ENCODE data around the gene LINGO3. TPM values are rescaled to one million over a fixed set of nuclear protein-coding genes. Genes with fewer than 3 reads are reported as not detected.
"Not testable (repeated sequence)": the region's sequence is repeated elsewhere in the genome, so short reads cannot be mapped to it uniquely, and the experiment has no call there.

LINGO3 gene
- total RNA-seq, 2 experiments from 2014 or later, result 0.40 to 0.63 TPM

- POLR2A ChIA-PET, result interaction anchor here (0.9 to 3.0 kb wide), 5 partner anchors 9 to 40 kb away, joined by 3 to 17 read pairs (median 7); partner anchors contain the start of genes LSM7 and SPPL2B
- no peak overlapping the region for H3K27ac Mint-ChIP-seq
- no peak overlapping the region for H3K4me3 Mint-ChIP-seq
Observed at GRCh38 chr19:2287585-2288337, 20.2 kb downstream of the LINGO3 start.

GRCh38 chr19:2286402-2287140 lies 21.4 kb downstream of the LINGO3 start:
- DNase-seq, result no peak
- Mint-ChIP-seq H3K4me3 (no peak overlapping the region), H3K36me3 (ENCODE audit: low read depth) (peaks cover 4% of the 10 kb centered on the region), H3K27me3 (peaks cover 10% of the 10 kb centered on the region), H3K4me1 (peaks cover 38% of the 10 kb centered on the region), H3K27ac (no peak overlapping the region), H3K9me3 (no peaks in the 10 kb centered on the region)
- CTCF ChIA-PET, result no interaction called here
- POLR2A ChIA-PET, result interaction anchor here (0.9 to 3.0 kb wide), 4 partner anchors 8 to 41 kb away, joined by 3 to 14 read pairs (median 5); partner anchors contain the start of genes LSM7 and SPPL2B

More at GRCh38 chr19:2287585-2288337, 20.2 kb downstream of the LINGO3 start:
- CTCF ChIA-PET, result interaction anchor here (0.7 to 1.4 kb wide), 3 partner anchors 14 to 326 kb away, joined by 3 to 8 read pairs (median 3); no protein-coding TSS in a partner anchor
- H3K4me1 Mint-ChIP-seq, result peaks cover 30% of the 10 kb centered on the region
- no peak for DNase-seq
- H3K27me3 Mint-ChIP-seq, result peaks cover 7% of the 10 kb centered on the region
- peaks cover 8% of the 10 kb centered on the region for H3K36me3 Mint-ChIP-seq (ENCODE audit: low read depth)
- no peaks in the 10 kb centered on the region for H3K9me3 Mint-ChIP-seq

- no peak for DNase-seq
- H3K4me1 Mint-ChIP-seq, result peaks cover 24% of the 10 kb centered on the region
- H3K4me3 Mint-ChIP-seq, result no peak overlapping the region
- ChIA-PET CTCF (no interaction called here), POLR2A (interaction anchor here (0.9 to 1.7 kb wide), 2 partner anchors 14 to 44 kb away, joined by 3 to 5 read pairs; no protein-coding TSS in a partner anchor)
- H3K27ac Mint-ChIP-seq, result no peak overlapping the region
- H3K36me3 Mint-ChIP-seq (ENCODE audit: low read depth), result no peaks in the 10 kb centered on the region
- no peaks in the 10 kb centered on the region for H3K9me3 Mint-ChIP-seq
- peaks cover 9% of the 10 kb centered on the region for H3K27me3 Mint-ChIP-seq
Observed at GRCh38 chr19:2283835-2284507, 24.0 kb downstream of the LINGO3 start.

- ChIA-PET POLR2A (interaction anchor here (0.9 to 1.7 kb wide), 2 partner anchors 13 to 43 kb away, joined by 3 to 5 read pairs; no protein-coding TSS in a partner anchor), CTCF (no interaction called here)
- Mint-ChIP-seq H3K36me3 (ENCODE audit: low read depth) (no peaks in the 10 kb centered on the region), H3K4me1 (peaks cover 15% of the 10 kb centered on the region), H3K9me3 (no peaks in the 10 kb centered on the region), H3K4me3 (peak overlapping the region; percentile 15), H3K27me3 (peaks cover 6% of the 10 kb centered on the region), H3K27ac (no peak overlapping the region)
- no peak for DNase-seq
Observed at GRCh38 chr19:2282862-2283237, 25.1 kb downstream of the LINGO3 start.

- peak within 1 kb of the TSS; percentile 44 for H3K27ac Mint-ChIP-seq
- peaks cover 15% of the 10 kb centered on the region for H3K4me1 Mint-ChIP-seq
- H3K9me3 Mint-ChIP-seq, result no peaks in the 10 kb centered on the region
- H3K4me3 Mint-ChIP-seq, result peak within 1 kb of the TSS; percentile 56
- H3K27me3 Mint-ChIP-seq, result peaks cover 6% of the 10 kb centered on the region
- POLR2A ChIA-PET, result interaction anchor here (0.8 to 1.7 kb wide), 3 partner anchors 24 to 45 kb away, joined by 3 to 5 read pairs (median 3); no protein-coding TSS in a partner anchor
- CTCF ChIA-PET, result no interaction called here
- DNase-seq, result peak; percentile 65
- peaks cover under 1% of the 10 kb centered on the region for H3K36me3 Mint-ChIP-seq (ENCODE audit: low read depth)
Observed at GRCh38 chr19:2282062-2282861, 25.7 kb downstream of the LINGO3 start, which contains the start of gene PEAK3. Gene PEAK3 (minus strand): TSS chr19:2282175. CDS start chr19:2280931, 1,244 bp downstream.

- POLR2A ChIA-PET, result interaction anchor here (0.8 to 4.4 kb wide), 3 partner anchors 7 to 46 kb away, joined by 3 to 14 read pairs (median 3); no protein-coding TSS in a partner anchor
- H3K27me3 Mint-ChIP-seq; CTCF ChIA-PET; H3K36me3 Mint-ChIP-seq (ENCODE audit: low read depth); H3K9me3 Mint-ChIP-seq; DNase-seq: not testable (repeated sequence)
- Mint-ChIP-seq H3K4me1 (peaks cover 19% of the 10 kb centered on the region), H3K4me3 (peak overlapping the region; percentile 56), H3K27ac (peak overlapping the region; percentile 44)
Observed at GRCh38 chr19:2281265-2282061, 26.5 kb downstream of the LINGO3 start.

GRCh38 chr19:2280633-2281264 lies 27.2 kb downstream of the LINGO3 start:
- Mint-ChIP-seq H3K9me3 (no peaks in the 10 kb centered on the region), H3K4me3 (no peak overlapping the region), H3K27me3 (peaks cover 6% of the 10 kb centered on the region), H3K4me1 (peaks cover 19% of the 10 kb centered on the region), H3K27ac (no peak overlapping the region), H3K36me3 (ENCODE audit: low read depth) (peaks cover 5% of the 10 kb centered on the region)
- CTCF ChIA-PET, result no interaction called here
- no peak for DNase-seq
- POLR2A ChIA-PET, result interaction anchor here (2.1 to 4.4 kb wide), 2 partner anchors 8 to 11 kb away, joined by 6 to 14 read pairs; no protein-coding TSS in a partner anchor

GRCh38 chr19:2278459-2279158 lies 29.3 kb downstream of the LINGO3 start:
- CTCF ChIA-PET, result no interaction called here
- no peak for DNase-seq
- Mint-ChIP-seq H3K9me3 (no peaks in the 10 kb centered on the region), H3K27me3 (peaks cover 6% of the 10 kb centered on the region), H3K4me1 (peaks cover 32% of the 10 kb centered on the region), H3K36me3 (ENCODE audit: low read depth) (peaks cover 17% of the 10 kb centered on the region), H3K4me3 (no peak overlapping the region), H3K27ac (no peak overlapping the region)
- POLR2A ChIA-PET, result interaction anchor here (2.1 to 4.4 kb wide), 2 partner anchors 9 to 10 kb away, joined by 6 to 14 read pairs; no protein-coding TSS in a partner anchor

GRCh38 chr19:2277138-2277537 lies 30.8 kb downstream of the LINGO3 start:
- DNase-seq, result no peak
- Mint-ChIP-seq H3K4me3 (no peak overlapping the region), H3K27ac (no peak overlapping the region), H3K4me1 (peaks cover 35% of the 10 kb centered on the region), H3K9me3 (no peaks in the 10 kb centered on the region), H3K36me3 (ENCODE audit: low read depth) (peaks cover 26% of the 10 kb centered on the region), H3K27me3 (no peaks in the 10 kb centered on the region)
- CTCF ChIA-PET, result interaction anchor here (0.8 kb wide), 1 partner anchor 12 kb away, joined by 3 read pairs; no protein-coding TSS in a partner anchor
- POLR2A ChIA-PET, result interaction anchor here (0.6 to 4.4 kb wide), 3 partner anchors 11 to 178 kb away, joined by 3 to 14 read pairs (median 3); no protein-coding TSS in a partner anchor

- H3K27ac Mint-ChIP-seq, result no peak overlapping the region
- ChIA-PET CTCF (interaction anchor here (0.8 to 1.2 kb wide), 2 partner anchors 13 to 335 kb away, joined by 3 to 4 read pairs; no protein-coding TSS in a partner anchor), POLR2A (interaction anchor here (1.1 to 4.4 kb wide), 2 partner anchors 12 to 29 kb away, joined by 3 to 14 read pairs; no protein-coding TSS in a partner anchor)
- H3K9me3 Mint-ChIP-seq, result no peaks in the 10 kb centered on the region
- DNase-seq, result no peak
- no peak overlapping the region for H3K4me3 Mint-ChIP-seq
- peaks cover 30% of the 10 kb centered on the region for H3K36me3 Mint-ChIP-seq (ENCODE audit: low read depth)
- H3K4me1 Mint-ChIP-seq, result peaks cover 33% of the 10 kb centered on the region
- no peaks in the 10 kb centered on the region for H3K27me3 Mint-ChIP-seq
Observed at GRCh38 chr19:2276429-2276986, 31.4 kb downstream of the LINGO3 start.

Data from activated CD4-positive, alpha-beta memory T cell treated with anti-CD3 and anti-CD28 coated beads, Interleukin-2, amount 10 ng/mL, durations not matched to agents 7 days and 5 days (primary cell).